NCI-H748 treated with DMSO at 0.1 percent for 48 hours (cell line): ENCODE data around the gene NUP160.
"Not testable (repeated sequence)": the region's sequence is repeated elsewhere in the genome, so short reads cannot be mapped to it uniquely, and the experiment has no call there.

Source experiments
- DNase-seq: peaks from one replicate; lab custom pipeline; 2025; lab: John Stamatoyannopoulos, UW

NUP160 gene

DNA sequence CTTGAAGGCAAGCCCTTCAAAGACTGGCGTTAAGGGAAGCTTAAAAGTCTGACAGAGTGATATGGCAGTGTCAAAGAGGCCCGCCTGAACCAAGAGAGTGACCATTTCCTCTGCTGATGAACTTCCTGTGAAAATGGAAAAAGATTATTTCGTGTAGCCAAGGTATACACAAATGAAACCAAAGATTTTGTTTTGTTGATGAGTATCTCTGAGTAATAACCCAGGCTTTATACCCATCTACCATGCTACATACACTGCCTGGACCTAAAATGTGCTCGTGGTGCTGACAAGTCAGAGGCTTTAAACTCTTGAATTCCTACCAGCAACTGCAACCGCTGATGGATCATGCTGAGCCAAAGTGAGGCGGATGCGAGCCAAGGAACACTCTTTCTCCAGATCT lies 60.0 kb downstream of the NUP160 start:
- DNase-seq = no peak

DNA sequence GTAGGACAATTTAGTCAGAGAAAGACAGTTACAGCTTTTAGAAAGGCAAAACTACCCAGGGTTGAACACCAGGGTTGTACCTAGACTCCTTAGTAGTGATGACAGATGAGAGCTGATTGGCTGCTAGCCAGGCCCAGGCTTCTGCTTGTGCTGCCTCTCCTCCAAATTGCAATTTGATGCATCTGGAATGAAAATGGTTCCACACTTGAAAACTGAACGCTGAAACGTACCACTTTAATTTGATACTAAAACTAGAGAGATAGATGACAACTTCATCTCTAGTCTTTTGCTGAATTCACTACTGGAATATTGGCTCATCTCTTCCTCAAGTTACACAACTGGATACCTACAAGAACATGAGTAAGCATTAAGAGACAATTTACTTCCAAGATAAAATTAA lies 61.8 kb downstream of the NUP160 start:
- DNase-seq = no peak

DNA sequence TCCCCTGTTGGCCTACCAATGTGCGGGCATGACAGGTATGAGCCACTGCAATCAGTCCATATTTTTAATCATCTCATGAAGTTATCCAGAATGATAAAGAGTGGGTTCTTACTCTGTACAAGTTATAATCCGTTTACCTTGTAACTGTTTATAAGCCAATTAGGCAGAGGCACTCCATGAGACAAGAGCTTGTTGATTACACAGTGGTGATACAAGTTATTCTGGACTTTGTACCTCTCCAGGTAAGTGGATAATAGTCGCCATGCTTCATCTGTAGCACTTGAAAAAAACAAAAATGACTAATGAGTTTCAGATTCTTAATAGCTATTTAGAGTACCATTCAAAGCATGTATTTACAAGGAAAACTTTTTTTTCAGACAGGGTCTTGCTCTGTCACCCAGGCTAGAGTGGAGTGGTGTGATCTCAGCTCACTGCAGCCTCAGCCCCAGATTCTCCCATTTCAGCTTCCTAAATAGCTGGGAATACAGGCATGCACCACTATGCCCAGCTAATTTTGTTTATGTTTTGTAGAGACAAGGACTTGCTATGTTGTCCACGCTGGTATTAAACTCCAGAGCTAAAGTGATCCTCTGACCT lies 63.3 kb downstream of the NUP160 start:
- DNase-seq = no peak

DNA sequence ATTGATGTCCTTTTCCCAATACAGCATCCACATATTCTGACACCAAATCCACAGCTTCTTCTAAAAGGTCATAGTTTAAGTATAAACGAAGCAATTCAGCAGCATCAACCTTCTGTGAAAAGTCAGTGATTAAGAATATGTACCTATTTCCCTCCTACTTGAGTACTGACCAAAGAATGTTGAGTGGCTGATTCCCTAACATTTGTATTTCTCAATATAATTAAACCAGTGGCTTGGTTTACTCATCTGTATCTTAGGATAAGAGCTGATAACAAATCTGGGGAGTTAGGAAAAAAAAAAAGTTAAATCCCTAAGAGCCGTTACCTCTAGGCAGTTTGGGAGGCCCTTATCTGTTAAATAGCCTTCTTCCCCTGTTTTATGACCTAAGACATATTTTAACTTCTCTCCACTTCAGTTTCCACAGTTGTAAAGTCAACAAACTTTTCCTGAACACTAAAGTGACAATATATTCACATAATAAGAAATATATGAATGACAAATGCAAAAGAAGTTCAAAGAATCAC lies 65.0 kb downstream of the NUP160 start:
- no peak for DNase-seq

DNA sequence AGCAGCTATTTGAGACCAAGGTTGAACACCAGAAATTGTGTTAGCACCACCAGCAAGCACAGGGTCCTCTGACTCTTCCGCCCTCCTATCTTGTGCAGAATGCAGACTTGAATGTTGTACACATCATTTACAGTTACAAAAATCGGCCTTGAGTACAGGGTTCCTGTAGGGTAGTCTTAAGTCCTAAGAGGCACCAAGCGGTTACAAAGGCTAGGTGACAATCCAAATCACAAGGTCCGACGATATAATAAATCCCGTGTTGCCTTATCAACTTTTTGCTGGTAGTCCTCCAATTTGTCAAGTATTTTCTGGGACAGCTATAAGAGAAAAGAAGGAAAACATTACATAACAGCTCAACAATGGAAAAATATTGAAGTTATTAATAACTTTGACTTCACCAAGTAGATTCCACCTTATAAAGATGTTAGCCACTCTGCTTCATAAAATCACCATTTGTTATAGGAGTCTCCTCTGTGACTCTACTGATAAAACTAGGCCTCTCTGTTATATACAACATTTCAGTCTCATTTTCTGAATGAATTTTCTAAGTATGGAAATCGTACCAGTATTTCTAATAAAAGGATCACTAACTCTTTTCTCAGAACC lies 69.2 kb downstream of the NUP160 start:
- DNase-seq = no peak

DNA sequence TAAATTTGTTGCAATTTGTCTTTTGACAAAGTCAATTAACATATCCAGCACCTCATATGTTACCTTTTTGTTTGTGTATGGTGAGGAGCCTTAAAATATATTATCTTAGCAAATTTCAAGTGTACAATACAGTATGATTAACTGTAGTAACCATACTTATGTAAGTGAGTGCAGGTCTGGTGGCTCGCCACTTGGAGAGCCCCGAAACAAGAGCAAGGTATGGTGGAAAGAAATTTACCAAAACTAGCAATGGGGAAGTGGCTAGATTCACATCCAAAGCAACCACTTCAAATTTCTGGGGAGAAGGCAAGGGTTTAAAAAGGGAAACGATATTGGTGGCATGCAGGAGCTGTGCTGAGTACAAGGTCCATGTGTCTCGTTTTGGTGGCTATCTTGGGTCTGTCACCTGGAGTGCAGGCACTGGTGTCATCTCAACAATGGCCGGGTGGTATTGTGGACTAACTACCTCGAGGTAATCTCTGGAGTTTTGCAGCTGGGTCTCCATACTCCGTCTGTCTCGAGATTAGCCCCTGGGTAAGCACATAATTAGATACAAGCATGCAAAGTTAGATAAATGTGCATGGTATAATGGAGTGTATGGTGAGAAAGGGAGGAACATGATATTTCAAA lies 72.8 kb downstream of the NUP160 start:
- no peak for DNase-seq

DNA sequence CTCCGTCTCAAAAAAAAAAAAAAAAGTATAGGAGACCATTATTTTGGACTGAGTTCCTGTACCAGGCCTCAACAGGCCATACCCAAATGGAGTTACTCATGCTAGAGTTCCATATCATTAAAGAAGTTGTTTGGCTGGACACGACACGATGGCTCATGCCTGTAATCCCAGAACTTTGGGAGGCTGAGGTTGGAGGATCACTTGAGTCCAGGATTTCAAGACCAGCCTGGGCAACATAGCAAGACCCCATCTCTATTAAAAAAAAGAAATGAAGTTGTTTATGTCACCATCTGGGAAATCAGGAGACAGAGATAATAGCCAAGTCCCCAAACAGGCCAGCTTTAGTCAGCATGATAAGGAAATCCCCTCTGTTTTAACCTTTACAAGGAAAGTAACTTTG lies 74.3 kb downstream of the NUP160 start:
- DNase-seq = no peak

DNA sequence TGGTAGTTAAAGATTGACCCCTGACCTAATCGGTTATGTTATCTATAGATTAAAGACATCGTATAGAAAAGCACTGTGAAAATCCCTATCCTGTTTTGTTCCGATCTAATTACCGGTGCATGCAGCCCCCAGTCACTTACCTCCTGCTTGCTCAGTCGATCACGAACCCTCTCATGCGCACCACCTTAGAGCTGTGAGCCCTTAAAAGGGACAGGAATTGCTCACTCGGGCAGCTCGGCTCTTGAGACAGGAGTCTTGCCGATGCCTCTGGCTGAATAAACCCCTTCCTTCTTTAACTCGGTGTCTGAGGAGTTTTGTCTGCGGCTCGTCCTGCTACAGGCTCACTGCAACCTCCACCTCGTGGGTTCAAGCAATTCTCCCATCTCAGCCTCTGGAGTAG lies 78.6 kb downstream of the NUP160 start:
- not testable (repeated sequence) for DNase-seq

DNA sequence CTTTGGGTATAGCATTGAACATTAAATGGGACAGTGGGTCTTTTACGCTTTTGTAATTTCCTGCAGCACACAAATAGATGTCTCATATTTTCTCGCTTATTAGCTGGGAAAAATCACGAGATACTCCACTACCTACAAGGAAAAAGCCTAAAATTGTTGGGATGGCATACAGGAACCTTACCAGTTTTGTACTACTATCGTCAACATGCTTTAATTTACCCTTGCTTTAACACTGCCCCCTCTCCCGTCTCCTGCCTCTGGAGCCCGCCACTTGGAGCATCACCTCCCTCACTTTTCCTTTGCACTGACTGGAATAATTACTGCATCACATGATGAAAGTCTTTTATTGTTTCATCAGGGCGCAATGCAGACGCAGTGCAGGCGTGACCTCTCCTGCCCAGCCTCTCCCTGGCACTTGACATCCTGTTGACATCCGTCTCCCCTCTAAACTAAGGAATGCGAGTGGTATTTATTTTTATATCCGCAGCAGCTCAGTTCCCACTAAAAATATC lies 80.0 kb downstream of the NUP160 start:
- peak; percentile 81 for DNase-seq

DNA sequence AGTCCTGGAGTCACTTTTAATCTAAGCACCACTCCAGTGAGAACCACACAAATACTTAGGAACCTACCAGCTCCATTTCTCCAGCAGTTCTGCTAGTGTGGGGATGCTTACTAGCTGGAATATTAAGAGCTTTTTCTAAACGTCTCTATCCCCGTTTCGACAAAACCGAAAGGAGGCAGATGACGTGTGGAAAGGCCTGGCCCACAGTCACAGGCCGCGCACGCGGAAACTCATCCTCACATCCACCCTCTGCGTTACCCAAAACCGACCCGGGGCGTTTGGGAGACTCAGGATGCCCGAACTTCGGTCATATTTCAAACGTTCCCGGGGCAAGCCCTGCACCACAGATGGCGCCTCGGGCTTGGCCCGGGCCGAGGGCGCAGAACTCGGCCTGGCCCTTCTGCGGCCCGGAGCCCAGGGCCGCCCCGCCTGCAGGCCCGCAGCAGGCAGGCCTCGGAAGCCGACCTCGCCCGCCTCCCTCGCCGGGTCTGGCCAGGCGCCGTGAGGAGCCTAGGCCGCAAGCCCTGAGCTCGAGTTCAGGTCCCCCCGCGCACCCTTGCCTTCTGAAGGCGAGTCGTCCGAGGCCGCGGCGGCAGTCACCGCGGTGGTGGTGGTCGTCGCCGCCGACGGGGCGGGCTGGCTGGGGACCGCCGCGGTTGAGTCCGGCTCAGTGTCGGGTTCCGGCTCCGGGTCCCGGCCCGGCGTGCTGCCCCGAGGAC lies 81.5 kb downstream of the NUP160 start:
- DNase-seq = no peak

DNA sequence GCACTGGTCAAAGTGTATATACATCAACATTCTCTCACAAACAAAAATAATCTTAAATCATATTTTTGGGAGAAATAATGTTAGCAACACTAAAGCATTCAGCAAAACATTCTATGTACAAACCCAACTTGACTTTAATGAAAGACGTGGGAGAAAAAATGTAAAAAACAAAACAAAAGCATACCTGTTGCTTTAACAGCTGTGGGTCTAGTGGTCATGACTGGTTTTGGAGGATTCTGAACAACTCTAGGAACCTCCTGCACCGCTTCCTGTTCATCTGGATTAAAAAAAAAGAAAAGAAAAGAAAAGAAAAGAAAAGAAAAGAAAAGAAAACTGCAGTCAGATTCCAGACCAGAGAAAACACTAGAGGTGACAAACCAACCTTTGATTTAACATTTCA lies 83.1 kb downstream of the NUP160 start:
- DNase-seq = no peak

DNA sequence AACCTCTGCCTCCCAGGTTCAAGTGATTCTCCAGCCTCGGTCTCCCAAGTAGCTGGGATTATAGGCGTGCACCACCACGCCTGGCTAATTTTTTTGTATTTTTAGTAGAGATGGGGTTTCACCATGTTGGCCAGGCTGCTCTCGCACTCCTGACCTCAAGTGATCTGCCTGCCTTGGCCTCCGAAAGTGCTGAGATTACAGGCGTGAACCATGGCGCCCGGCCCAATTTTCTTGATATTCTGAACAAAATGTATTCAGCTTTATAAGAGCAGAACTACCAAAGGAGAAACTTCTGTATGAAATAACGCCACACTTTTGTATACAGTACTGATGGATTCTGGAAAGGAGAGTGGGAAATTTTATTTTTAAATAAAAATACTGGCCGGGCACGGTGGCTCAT lies 88.9 kb downstream of the NUP160 start:
- not testable (repeated sequence) for DNase-seq

DNA sequence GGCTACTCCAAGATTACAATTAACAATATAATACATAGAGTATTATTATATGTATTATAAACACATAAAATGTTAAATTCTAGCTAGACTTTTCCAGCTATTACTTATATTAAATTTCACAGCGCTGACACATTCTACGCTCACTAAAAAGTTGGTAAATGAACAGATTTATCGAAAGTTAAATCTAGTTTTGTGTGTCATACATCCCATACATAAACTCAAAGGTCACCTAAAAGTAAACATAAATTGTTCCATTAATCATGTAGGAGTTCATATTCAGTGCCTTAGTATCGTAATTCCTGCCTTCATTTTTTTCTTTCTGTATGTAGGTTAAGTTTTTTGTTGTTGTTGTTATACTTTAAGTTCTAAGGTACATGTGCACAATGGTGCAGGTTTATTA lies 91.9 kb downstream of the NUP160 start:
- no peak for DNase-seq

DNA sequence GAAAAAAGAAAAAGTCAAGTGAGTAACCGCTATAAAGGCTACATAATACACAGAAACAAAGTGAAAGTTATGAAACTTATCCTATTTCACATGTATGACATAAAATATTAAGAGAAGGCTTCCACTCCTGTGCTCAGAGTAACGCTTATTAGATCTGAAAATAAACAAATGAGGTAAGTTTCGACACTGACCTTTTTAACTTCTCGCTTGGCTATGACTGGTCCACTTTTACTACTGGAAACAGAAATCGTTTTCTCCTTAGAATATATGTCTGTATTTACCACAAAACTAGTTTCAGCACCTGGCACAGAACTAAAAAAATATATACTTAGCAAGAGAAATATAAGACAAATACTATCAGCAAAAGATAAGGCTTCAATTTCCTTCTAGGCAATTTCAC lies 97.4 kb downstream of the NUP160 start:
- DNase-seq = no peak

DNA sequence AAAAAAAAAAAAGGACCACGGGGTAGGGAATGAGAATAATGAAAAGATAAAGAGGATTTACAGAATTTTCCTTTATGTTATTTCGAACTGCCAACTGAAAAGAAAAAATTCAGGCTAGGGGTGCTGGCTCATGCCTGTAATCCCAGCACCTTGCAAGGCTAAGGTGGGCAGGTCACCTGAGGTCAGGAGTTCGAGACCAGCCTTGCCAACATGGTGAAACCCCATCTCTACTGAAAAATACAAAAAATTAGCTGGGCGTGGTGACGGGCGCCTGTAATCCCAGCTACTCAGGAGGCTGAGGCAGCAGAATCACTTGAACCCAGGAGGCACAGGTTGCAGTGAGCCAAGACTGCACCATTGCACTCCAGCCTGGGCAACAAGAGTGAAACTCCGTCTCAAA lies 105.7 kb downstream of the NUP160 start:
- not testable (repeated sequence) for DNase-seq

DNA sequence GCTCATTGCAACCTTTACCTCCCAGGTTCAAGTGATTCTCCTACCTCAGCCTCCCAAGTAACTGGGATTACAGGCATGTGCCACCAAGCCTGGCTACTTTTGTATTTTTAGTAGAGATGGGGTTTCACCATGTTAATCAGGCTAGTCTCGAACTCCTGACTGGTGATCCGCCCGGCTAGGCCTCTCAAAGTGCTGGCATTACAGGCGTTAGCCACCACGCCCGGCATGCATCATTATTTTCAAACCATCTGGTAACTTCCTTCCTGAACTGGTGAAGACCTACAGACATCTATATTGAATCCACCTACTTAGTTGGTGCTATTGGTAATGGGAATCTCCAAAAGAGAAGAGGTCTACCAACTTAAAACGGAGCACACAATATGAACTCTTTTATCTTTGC lies 110.3 kb downstream of the NUP160 start:
- DNase-seq = not testable (repeated sequence)

DNA sequence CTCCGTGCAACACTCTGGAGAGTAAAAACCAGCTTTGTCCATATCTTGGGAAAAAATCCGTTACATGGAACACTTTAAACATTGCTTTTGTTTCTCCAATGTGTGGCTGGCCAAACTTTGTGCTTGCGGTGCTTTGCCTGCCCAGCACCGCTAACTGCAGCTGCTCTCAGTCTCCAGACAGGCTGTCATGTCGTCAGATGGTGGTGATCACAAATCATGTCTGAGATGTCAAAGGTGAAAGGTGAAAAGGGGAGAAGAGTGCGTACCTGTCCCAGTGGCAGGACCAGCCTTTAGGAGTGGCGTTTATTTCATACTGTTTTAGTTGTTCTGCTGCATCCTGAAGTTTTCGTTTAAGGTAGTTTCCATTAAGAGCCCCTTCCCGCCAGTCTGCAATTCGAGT lies 115.9 kb downstream of the NUP160 start:
- no peak for DNase-seq

DNA sequence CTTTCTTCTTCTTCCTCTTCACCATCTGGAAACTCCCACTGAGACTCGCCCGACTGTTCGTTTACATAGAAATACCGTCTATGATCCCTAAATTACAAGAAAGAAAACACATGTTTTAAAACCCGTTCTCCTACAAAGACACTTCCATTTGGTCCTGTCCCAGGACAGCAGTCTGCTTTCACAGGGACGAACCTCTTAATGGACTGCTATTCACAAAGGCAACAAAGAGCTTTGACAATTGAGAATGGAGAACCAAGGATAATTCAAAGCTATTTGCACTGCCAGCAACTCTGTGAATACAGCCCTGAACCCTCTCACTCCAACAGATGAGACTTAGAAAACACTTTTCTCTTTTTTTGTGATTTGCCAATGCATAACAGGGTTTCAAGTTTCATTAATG lies 116.7 kb downstream of the NUP160 start:
- DNase-seq = no peak
